Dedifferentiated amniotic fluid mesenchymal stem cell (primary cell): ENCODE data around the gene KCNH2.

Source experiments
- DNase-seq: peaks from one replicate; pipeline ENCODE4 v3.0.0-alpha.2; 2016; ENCODE audit errors: extremely low spot score

Gene KCNH2

DNA sequence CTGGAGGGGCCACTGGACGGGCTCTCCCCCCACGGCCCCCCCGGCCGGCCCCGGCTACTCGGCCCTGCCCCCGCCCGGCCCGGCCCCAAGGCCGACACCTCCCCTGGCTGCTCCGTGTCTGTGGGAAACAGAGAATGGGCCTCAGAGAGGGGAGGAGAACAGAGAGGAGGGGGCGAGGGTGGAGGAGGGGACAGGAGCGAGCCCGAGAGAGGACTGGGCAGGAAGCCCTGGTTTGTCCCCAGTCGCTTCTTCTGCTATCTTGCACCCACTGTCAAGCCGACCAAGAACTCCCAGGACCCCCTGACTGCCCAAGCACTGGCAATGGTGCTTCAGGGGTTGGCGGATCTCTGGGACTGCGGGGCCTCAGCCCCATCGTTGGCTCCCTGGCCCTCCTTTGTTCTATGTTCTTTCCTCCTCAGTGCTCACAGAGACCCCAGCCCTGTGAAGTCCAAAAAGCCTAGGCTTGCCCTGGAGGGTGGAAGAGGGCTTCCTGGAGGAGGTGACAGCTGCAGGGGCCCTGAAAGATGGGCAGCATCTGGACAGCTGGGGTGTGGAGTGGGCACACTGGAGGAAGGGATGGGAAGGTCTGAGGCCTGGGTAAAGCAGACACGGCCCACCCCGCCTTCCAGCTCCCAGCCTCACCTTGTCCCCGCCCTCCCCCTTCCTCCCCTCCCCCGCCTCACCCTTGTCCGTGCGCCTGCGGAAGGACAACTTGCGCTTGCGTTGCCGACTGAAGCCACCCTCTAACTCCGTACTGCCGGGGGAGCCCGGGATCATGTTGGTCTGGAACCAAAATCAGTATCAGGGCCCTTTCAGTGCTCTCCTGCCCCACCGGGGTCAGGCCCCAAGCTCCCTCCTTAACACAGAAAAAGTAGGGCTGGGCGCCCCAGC lies 30.1 kb downstream of the KCNH2 start:
- no peak for DNase-seq

DNA sequence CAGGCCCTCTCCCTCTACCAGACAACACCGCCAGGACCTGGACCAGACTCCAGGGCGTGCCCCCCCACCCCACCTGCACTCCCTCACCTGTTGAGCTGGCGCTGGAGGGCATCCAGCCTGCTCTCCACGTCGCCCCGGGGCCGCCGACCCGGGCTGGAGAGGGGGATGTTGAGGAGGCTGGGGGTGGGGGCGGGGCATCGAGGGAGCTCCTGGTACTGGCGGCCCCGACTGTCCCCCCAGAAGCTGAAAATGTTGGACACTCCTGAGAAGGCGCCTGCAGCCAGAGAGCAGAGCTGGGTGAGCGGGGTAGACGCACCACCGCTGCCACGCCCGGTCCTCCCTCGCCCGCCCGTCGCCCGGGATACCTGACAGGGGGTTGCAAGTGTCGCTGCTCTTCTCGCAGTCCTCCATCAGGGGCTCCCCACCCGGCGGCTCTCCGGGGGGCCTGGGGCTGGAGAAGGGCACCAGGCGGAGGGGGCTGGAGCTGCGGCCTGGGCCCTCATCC lies 30.8 kb downstream of the KCNH2 start:
- DNase-seq = no peak

DNA sequence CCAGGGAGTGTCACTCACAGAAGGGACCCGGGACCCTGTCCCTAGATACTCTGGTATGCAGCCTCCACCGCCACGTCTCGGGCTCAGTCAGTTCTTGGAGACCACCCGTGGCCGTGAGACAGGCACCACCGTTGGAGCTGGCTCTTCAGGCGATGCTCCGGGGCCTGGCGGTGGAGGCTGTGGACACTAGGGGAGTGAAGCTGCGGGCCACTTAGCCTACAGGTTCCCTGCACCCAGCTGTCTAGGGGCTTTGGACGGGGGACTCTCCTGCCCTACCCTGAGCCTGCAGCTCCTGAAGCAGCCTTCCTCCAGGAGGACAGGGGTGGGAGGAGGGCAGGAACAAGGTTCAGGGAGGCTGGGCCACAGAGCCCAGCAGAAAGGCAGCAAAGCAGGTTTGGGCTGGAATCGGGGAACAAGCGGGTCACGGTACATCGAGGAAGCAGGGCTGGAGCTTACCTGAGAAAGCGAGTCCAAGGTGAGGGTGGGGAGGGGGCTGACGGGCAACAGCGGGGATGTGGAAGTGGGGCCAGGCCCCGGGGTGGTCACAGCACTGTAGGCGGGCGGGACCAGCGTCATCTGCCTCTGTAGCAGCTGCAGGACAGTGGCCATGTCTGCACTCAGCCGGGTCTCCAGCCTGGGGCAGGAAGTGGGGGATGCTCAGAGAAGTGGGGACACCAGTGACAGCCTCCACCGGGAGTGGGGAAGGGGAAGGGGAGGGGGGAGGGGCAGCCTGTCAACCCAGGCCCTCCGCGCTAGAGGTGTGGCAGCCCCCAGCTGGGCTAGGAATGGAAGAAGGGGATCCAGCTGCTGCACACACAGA lies 31.5 kb downstream of the KCNH2 start:
- no peak for DNase-seq

DNA sequence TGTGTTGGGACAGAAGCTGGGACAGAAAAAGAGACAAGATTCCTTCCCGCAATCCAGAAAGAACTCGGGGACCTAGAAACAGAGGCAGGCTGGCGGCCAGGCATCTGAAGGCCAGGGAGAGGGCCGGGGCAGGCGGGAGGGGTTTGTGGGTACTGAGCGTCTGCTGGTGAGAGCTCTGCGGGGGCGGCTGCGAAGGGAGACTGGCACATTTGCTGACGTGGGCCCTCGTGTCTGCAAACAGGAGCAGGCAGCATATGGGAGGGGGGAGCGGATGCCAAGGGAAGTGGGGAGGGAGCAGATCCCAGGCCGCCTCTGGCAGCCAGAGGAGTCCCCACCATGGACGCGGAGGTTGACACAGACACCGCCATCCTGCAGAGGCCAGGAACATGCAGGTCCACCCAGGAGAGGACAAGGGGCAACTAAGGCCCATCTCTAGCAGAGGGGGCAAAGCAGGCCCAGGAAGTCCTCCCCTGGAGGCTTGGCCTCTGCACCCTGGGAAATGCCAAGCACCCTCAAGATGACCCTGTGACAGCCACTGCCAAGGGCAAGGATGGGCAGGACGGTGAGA lies 32.2 kb downstream of the KCNH2 start:
- DNase-seq = no peak

DNA sequence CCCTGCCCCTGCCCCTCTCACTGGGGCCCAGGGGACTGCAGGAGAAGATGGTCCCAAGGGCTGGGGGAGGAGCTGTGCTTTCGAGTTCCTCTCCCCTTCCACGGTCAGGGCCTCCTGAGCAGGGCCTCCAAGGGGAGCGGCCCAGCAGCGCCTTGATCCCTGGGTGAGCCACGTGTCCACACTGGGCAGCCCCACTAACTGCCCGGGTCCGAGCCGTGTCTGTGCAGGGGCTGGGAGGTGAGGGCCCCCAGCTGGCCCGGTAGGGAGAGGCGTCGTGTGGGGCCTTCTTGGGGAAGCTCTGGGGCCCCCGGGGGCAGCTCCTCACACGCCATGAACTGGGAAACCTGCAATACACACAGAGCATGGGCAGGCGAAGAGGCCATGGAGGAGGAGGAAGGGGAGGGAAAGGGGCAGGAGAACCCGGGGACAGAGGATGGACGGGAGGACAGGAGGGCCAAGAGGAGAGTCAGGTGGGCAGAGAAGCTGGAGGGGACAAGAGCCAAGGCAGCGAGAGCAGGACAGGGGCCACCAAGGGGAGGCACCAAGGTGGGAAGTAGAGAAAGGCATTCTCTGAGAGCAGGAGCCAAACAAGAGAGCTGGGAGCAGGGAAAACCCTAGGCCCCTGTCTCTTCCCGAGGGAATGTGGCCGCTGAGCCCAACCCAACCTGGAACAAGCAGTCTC lies 32.8 kb downstream of the KCNH2 start:
- DNase-seq = no peak

DNA sequence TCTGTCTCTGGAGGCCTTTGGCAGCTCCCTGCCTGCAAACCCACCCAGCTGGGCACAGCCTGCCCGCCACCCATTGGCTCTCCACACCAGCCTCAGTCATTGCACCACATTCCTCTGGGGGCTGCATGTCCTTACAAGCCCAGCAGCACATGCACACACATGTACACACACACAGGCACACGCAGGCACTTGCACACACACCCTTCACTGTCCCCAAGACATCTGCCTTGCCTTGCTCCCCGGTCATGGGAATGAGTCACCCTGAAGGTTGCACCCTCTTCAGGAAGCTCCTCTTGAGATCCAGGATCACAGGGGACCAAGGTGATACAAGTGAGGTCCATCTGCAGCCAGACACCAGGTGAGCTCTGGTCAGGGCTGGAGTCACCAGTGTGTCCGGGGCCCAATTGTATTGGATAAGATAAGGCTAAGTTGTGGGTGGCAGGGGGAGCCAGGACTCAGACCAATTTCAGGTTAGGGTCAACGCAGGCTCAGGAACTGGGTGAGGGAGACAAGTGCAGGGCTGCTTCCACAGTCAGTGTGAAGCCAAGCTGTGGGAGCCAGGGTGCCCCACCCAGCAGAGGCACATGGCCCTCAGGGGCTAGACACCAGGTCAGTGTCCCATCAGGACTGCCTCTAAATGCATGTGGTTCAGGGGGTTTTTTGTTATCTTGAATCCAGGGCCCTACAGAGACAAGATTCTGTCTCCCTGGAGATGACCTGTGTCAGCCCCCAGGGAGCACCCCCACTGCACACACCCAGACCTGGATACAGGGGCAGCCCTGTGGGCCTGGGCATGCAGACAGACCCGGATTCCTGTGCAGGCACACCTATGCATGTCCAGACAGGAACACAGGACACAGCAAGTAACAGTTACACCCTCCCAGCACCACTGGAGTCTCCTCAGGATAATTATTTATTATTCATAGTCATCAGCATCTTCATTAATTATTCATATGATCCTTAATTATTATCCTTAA lies 33.8 kb downstream of the KCNH2 start:
- no peak for DNase-seq

DNA sequence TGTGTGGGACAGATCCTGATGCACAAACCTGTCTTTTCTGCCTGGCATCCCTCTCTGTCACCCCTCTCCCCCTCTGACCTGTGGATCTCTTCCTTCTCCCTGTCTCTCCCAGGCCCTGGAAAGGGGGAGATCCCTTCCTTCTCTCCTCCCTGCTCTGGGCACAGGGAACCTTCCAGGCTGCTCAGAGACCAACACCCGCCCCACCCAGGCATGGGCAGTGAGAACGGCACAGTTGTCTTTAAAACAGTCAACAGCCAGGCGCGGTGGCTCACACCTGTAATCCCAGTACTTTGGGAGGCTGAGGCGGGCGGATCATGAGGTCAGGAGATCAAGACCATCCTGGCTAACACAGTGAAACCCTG lies 34.7 kb downstream of the KCNH2 start:
- no peak for DNase-seq

DNA sequence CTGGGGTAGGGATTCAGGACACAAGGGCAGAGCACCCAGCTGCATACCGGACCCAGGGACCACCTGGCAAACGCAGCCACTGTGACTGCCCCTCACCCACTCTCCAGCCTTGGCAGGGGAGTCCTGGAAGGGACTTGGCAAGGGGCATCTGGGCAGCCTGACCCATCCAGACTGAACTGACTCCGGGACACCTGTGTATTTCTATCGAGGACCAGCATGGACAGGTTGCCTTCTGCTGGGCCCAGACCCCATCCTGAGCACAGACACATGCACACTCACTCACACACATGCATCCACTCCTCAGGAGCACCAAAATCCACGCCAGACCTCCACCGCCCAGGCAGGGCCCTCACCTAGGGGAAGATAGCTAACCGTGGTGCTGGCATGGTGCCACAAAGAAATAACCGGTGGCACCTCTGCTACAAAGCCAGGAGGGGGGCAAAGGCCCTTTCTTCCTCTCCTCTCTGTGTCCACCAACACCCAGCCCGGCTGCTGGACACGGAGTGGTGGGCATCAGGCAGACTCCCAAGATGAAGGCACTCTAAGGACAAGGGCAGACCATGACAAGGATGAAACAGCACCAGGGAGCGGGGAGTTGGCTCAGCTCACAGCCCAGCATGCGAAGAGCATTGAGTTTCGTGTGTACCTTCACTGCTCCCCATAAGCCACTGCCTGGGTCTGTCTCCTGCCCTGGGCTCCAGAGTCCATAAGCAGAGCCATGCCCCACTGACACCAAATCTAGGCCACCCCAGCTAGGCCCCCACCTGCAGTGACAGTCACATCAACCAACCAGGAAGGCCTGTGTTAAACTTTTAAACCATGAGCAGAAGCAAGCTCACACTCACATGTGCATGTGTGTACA lies 35.3 kb downstream of the KCNH2 start:
- DNase-seq = no peak

DNA sequence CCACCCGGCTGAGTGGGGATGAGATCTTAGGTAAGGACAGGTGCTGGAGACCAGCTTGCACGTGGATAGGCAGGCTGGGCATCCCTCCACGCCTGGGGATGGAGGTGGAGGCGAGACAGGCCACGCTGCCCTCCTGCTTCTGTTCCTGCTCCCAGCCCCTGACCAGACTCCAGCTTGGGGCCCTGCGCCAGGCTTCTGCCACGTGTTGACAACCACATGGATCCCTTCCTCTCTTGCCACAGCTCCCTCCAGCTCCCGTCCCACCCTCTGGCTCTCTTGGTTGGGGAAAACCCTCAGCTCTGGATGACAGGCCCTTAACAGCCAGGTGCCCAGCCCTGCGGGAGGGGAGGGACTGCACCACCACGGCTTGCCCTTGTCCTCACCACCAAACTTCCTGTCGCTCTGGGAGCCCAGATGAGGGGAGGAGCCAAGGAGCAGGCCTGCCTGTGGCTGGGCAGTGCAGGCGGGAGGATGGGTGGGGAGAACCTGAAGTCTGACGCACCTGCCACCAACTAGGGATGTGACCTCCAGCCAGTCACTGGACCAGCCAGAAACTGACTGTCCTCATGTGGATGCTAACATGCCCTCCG lies 36.0 kb downstream of the KCNH2 start:
- DNase-seq = no peak

DNA sequence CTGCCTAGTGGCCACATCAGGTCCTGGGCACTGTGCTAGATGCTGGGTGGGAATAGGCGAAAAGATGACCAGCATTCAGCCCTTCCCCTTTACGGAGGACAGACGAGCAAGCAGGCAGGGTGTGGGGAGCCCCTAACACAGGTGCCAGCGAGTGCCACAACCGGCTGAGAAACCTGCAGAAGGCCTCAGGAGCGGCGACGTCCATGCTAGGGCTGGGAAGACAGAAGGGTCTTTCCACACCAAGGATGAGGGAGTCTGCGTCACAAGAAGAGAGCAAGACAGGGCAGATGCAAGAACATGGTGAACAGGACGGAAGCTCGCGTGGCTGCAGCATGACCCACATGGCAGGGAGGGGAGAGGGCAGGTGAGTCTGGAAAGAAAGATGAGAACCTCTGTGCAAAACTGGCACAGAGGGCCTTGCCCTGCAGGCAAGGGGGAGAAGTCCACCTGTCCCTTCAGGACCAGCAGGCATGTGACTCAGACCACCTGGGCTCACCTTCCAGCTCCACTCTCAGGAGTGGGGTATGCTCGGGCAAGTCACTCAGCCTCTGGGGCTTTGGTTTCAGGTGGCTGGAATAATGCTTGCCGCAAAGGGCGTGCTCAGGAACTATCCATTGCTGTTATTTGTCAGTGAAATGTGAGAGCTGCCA lies 36.6 kb downstream of the KCNH2 start:
- no peak for DNase-seq

DNA sequence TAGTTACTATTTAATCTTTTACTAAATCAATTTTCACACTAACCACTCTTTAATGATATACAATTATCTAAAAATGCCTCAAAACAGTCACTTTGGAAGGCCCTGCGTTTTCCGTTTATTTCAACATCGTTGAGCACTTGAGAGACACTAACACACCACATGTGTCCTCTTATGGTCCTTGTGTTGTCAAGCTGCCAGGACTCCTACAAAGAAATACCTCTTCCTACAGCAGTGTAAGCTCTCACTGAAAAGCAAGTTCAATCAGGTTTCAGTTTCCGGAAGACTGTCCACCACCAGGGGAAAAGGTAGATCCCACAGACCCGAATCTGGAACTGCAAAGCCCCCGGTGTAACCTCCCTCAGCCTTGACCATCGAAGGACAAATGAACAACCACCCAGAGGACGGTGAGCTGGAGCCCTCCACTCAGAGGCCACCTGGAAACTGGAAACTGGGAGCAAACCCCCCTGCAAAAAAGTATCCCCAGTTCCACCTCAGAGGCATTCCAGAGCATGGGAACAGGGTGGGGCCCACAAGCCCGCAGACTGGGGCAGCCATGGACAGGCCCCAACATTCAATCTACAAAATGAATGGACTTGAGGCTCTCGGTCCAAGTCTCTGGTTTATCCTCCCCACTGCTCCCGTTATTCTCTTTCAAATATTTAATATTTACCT lies 37.6 kb downstream of the KCNH2 start:
- no peak for DNase-seq

DNA sequence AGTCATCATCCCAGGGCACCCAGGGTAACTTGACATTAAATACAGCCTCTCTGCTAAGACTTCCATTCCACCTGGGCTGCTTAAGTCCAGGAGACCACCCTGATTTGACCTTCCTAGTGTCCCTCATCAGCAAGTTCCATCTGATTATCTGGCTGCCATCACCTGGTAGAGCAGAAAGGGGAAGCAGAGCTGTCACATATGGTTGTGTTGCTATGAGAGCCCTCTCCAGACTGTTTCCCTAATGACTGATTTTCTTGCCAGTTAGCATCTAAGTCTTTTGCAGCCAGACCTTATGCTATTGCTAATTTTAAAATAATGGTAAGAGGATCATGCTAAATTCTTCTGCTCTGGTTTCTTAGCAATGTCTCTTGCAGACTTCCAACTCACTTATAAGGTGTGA lies 38.7 kb downstream of the KCNH2 start:
- no peak for DNase-seq

DNA sequence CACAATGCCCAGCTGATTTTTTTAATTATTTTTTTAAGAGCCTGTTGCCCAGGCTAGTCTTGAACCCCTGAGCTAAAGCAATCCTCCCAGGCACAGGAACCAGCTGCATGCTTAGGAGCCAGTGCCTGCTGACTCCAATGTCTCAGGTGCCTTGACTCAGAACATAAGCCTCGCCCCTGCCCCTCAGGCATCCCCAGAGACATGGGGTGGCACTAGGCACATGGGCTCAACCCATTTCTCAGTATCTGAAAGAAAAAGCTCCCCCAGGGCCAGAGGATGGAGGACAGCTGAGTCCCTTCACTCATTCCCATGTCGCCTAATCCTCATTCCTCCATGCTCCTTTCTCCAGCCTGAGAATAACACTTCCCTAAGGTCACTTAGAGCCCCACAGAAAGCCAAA lies 39.1 kb downstream of the KCNH2 start:
- no peak for DNase-seq

DNA sequence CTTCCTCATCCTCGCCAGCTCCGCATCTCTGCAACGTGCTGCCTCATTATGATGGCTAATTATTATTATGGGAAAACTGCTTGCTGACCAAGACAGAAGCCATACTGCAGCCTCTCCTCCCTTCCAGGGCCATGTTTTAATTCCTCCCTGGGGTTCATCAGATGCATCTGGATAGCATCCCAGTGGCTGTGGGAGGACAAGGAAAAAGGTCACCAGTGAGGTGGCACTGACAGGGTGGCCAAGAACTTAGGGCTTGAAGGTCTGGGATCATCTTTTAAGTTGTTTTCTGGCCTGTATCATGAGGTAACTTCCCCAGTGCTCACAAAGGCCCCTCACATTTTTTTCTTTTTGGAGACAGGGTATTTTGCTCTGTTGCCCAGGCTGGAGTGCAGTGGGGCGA lies 39.6 kb downstream of the KCNH2 start:
- no peak for DNase-seq

DNA sequence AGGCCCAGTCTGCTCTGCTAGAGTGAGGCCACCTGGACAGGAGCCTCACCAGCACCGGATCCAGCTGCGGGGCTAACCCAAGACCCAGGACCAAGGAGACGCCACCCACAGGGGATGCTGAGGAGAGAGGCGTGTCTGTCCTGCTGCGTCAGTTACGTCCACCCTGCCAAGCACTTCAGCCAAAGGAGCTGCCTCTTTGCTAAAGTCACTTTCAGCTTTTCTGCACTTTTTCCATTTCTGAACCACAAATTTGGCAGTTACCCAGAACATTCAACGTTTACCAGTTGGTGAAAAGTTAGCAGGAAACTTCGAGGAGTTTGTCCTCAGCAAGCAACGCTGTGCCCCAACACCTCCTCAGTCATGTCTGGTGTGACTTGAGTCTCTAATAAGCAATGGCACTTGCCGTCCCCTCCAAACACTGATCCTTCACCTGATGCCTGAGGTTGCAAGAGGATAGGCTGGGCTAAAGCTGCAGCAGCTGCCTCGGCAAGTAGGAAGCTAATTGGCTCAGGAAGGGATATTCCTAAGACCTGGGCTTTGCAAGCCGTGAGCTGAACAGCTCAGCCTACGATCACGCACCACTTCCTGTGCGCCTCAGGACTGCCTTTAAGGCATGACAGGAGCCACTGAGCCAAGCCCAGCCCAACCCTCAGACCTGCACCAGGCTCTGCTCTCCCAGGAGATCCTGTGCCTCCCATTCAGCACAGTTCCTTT lies 40.1 kb downstream of the KCNH2 start:
- no peak for DNase-seq

DNA sequence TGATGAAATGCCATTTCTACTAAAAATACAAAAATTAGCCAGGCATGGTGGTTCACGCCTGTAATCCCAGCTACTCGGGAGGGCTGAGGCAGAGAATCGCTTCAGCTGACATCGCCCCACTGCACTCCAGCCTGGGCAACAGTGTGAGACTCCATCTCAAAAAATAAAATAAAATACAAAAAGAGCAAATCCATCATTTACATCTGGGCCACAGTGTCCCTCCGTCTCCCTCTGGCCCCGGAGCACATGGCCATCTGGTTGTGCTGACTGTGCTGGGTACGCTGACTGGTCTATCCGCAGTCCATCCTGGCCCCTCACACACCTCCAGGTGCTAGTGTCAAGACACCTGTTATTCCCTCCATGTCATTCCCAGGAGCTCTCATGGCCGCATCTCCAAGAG lies 42.1 kb downstream of the KCNH2 start:
- no peak for DNase-seq

DNA sequence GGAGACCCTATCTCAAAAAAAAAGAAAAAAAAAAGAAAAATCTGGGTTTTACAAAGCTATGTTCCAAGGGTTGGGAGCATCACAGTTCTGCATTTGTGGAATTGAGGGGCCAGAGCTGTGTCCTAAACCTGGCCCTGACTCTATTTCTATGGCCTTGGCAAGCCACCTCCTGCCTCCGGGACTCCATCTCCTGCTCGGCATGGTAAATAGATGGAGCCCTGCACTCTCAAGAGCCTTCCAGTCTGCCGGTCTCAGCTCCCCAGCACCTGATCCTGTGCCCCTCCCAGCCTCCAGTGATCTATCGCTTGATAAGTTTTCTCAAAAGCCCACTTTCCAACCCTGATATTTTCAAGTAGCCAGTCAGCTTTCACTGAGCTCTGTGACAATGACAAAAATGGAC lies 43.0 kb downstream of the KCNH2 start:
- no peak for DNase-seq
